HCT116 (cell line): ENCODE data around the gene FOXO3.

Source experiments
- JUND ChIP-seq: IDR thresholded peaks from 2 replicates; pipeline ENCODE4 v1.6.1; 2012
- POLR2A ChIP-seq: IDR thresholded peaks from 2 replicates; pipeline ENCODE4 v1.7.0; 2011; ENCODE audit warnings: borderline replicate concordance; ENCODE audit not compliant: insufficient read depth, insufficient read length; ENCODE audit errors: extremely low read depth
- RAD21 ChIP-seq: IDR thresholded peaks from 2 replicates; pipeline ENCODE4 v1.6.1; 2012; ENCODE audit warnings: low read depth, mild to moderate bottlenecking
- TCF7L2 ChIP-seq: IDR thresholded peaks from 2 replicates; pipeline ENCODE4 v1.7.0; 2011; ENCODE audit warnings: borderline replicate concordance, inconsistent platforms; ENCODE audit not compliant: insufficient read depth, insufficient read length; ENCODE audit errors: extremely low read depth
- YY1 ChIP-seq: IDR thresholded peaks from 2 replicates; pipeline ENCODE4 v1.6.1; 2011; ENCODE audit warnings: low read length, low read depth, moderate library complexity, mild to moderate bottlenecking; ENCODE audit not compliant: insufficient replicate concordance; ENCODE audit errors: extremely low read depth
- ZNF274 ChIP-seq: fragments of 200-500 bp; sonication (Bioruptor generic); IDR thresholded peaks from 2 replicates; pipeline ENCODE4 v1.6.1; 2014; ENCODE audit warnings: mild to moderate bottlenecking, low read depth, low read length, inconsistent platforms
- TF ChIP-seq, protein P1 (sequence below), 3 experiments: fragments of 200-600 bp in 1 of 3; sonication (generic) in 1 of 3; IDR thresholded peaks in 2 of 3; conservative IDR thresholded peaks in 1 of 3; 2 replicates each; pipeline ENCODE4 v1.5.1; 2012 to 2017; ENCODE audit warnings: low read depth in 2 of 3, low read length in 2 of 3, antibody characterized with exemption in 1 of 3, borderline replicate concordance in 1 of 3, control low read depth in 1 of 3, mild to moderate bottlenecking in 1 of 3, mixed read lengths in 1 of 3, mixed run types in 1 of 3, moderate library complexity in 1 of 3; ENCODE audit not compliant: insufficient read depth in 1 of 3

DNA sequence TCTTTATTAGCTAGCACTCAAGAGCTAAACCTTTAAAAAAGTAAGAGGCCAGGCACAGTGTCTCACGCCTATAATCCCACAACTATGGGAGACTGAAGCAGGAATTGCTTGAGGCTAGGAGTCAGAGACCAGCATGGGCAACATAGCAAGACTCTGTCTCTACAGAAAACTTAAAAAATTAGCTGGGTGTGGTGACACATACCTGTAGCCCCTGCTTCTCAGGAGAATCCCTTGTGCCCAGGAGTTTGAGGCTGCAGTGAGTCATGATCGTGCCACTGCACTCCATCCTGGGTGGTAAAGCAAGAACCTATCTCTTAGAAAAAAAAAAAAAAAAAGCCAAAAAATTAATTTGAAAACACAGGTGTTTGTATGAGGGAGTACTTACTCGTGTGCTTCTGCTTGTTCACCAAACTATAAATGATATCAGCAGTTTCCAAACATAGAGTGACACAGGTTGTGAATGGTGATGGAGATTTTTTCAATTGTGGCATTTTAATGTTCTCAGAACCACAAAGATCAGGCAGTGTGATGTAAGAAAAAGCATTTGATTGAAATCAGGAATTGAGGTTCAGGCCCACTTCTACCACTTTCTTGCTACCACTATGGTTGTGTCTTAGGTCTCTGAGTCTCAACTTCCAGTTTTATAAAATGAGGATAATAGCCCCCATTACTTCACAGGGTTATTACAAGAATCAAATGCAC, 104.9 kb downstream of the FOXO3 start:
- TF ChIP-seq ZNF274 (no peak), POLR2A (no peak), JUND (no peak), YY1 (no peak), TCF7L2 (no peak), RAD21 (no peak)
- TF ChIP-seq, protein P1, sequence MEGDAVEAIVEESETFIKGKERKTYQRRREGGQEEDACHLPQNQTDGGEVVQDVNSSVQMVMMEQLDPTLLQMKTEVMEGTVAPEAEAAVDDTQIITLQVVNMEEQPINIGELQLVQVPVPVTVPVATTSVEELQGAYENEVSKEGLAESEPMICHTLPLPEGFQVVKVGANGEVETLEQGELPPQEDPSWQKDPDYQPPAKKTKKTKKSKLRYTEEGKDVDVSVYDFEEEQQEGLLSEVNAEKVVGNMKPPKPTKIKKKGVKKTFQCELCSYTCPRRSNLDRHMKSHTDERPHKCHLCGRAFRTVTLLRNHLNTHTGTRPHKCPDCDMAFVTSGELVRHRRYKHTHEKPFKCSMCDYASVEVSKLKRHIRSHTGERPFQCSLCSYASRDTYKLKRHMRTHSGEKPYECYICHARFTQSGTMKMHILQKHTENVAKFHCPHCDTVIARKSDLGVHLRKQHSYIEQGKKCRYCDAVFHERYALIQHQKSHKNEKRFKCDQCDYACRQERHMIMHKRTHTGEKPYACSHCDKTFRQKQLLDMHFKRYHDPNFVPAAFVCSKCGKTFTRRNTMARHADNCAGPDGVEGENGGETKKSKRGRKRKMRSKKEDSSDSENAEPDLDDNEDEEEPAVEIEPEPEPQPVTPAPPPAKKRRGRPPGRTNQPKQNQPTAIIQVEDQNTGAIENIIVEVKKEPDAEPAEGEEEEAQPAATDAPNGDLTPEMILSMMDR (IDR thresholded peaks at IDR 0.05 in 2 of 3, conservative IDR thresholded peaks at IDR 0.05 in 1 of 3; ENCODE audit: borderline replicate concordance in 1 of 3, insufficient read depth in 1 of 3, low read depth in 2 of 3, low read length in 2 of 3): no peak
